K562 (cell line): ENCODE results near the gene ABCC10. TPM values are rescaled to one million over a fixed set of nuclear protein-coding genes. Genes with fewer than 3 reads are reported as not detected.

Experiments used
- ATAC-seq: fragments of 200-7000 bp; cut with Tn5 transposase; 3 replicates; pipeline ENCODE4 v1.9.1; 2020; ENCODE audit warnings: moderate library complexity
- BruUV-seq: library from RNA; stranded (reverse); fragments of 400-500 nt; replicated peaks from 2 replicates; lab custom pipeline; 2021; lab: Mats Ljungman, UMichigan
- CTCF ChIA-PET: fragments of 300-600 bp; formaldehyde crosslinking; extraction: SDS; loops from one replicate; lab custom pipeline; 2021; ENCODE audit warnings: low intra/inter-chr PET ratio; lab: Yijun Ruan, JAX
- POLR2A ChIA-PET: fragments of 300-600, 350-650 bp; sonication (Branson Sonifier 250); formaldehyde crosslinking; extraction: SDS; loops from one replicate; lab custom pipeline; 2021; ENCODE audit warnings: antibody characterized with exemption, inconsistent platforms; lab: Yijun Ruan, JAX
- DNase-seq, 4 experiments: peaks; one replicate each; pipeline versions ENCODE4 v3.0.0 to v3.0.0-alpha.2; 2011 to 2018; ENCODE audit warnings: low spot score in 3 of 4, mixed read lengths in 3 of 4; ENCODE audit errors: extremely low read depth in 1 of 4
- FAIRE-seq: peaks from 2 replicates; lab custom pipeline; 2011; peaks lifted over from hg19 to GRCh38; lab: Jason Lieb, UNC
- H2AFZ ChIP-seq: 2 replicates; pipeline ENCODE4 v1.6.0; 2011; ENCODE audit warnings: low read depth, low read length, control low read depth, inconsistent platforms
- H3K27ac ChIP-seq: fragments of 200-600 bp; 3 replicates; pipeline ENCODE4 v1.8.0; 2011; ENCODE audit warnings: low read depth, mild to moderate bottlenecking, control low read depth, inconsistent platforms, low read length, moderate library complexity, mixed read lengths; ENCODE audit errors: extremely low read depth
- H3K27me3 ChIP-seq, 2 experiments: fragments of 300-600 bp in 1 of 2; 2 replicates in 1 of 2; 3 replicates in 1 of 2; pipeline versions ENCODE4 v1.6.0 to v1.8.0; 2011; ENCODE audit warnings: inconsistent platforms in 2 of 2, low read length in 2 of 2, mild to moderate bottlenecking in 1 of 2, mixed read lengths in 1 of 2, moderate library complexity in 1 of 2; ENCODE audit not compliant: control insufficient read depth in 2 of 2, insufficient read depth in 2 of 2
- H3K36me3 ChIP-seq: fragments of 300-600 bp; 3 replicates; pipeline ENCODE4 v1.8.0; 2011; ENCODE audit warnings: mild to moderate bottlenecking, low read length, inconsistent platforms; ENCODE audit not compliant: control insufficient read depth, insufficient read depth
- H3K4me1 ChIP-seq, 2 experiments: fragments of 200-600 bp in 1 of 2; replicated peaks in 1 of 2; 2 replicates in 1 of 2; 3 replicates in 1 of 2; pipeline versions ENCODE4 v1.5.1 to v1.8.0; 2011; ENCODE audit warnings: inconsistent platforms in 2 of 2, low read length in 2 of 2, mild to moderate bottlenecking in 1 of 2, mixed read lengths in 1 of 2, moderate library complexity in 1 of 2; ENCODE audit not compliant: control insufficient read depth in 2 of 2, insufficient read depth in 2 of 2
- H3K4me2 ChIP-seq: 2 replicates; pipeline ENCODE4 v1.6.1; 2011; ENCODE audit warnings: low read length, control low read depth, inconsistent platforms, mixed read lengths; ENCODE audit not compliant: insufficient read depth
- H3K4me3 ChIP-seq: fragments of 200-600 bp; sonication (generic), shearing (Covaris generic); 2 replicates; pipeline ENCODE4 v1.5.1; 2016; ENCODE audit warnings: control low read depth, inconsistent platforms
- H3K79me2 ChIP-seq: fragments of 200-600 bp; 3 replicates; pipeline ENCODE4 v1.8.0; 2011; ENCODE audit warnings: low read length, inconsistent platforms; ENCODE audit not compliant: control insufficient read depth, insufficient read depth
- H3K9ac ChIP-seq, 2 experiments: 2 replicates each; pipeline versions ENCODE4 v1.6.0 to v1.6.1; 2011; ENCODE audit warnings: low read depth in 2 of 2, low read length in 2 of 2, control low read depth in 1 of 2, inconsistent platforms in 1 of 2, mild to moderate bottlenecking in 1 of 2, mixed read lengths in 1 of 2; ENCODE audit not compliant: insufficient read depth in 1 of 2
- H3K9me1 ChIP-seq: one replicate; pipeline ENCODE4 v1.6.0; 2011; ENCODE audit warnings: inconsistent platforms, mild to moderate bottlenecking, low read length, moderate library complexity; ENCODE audit not compliant: control insufficient read depth, insufficient read depth
- H3K9me3 ChIP-seq: replicated peaks from 2 replicates; pipeline ENCODE4 v1.5.1; 2011; ENCODE audit warnings: low read depth, low read length, inconsistent platforms; ENCODE audit not compliant: control insufficient read depth, insufficient read depth
- H4K20me1 ChIP-seq: replicated peaks from 2 replicates; pipeline ENCODE4 v1.6.1; 2011; ENCODE audit warnings: low read length, inconsistent platforms, mixed read lengths; ENCODE audit not compliant: control insufficient read depth, insufficient read depth
- ARID1B ChIP-seq: fragments of 450-650 bp; IDR thresholded peaks from 2 replicates; pipeline ENCODE4 v1.6.1; 2016; ENCODE audit warnings: antibody characterized with exemption, mild to moderate bottlenecking, inconsistent platforms
- E2F5 ChIP-seq: sonication (generic); formaldehyde crosslinking; IDR thresholded peaks from 2 replicates; pipeline ENCODE4 v1.8.0; 2022; ENCODE audit warnings: mild to moderate bottlenecking, missing genetic modification reagents
- HEY1 ChIP-seq: fragments of 250-450 bp; sonication (Bioruptor Pico); IDR thresholded peaks from 2 replicates; pipeline ENCODE4 v1.5.0; 2020; ENCODE audit warnings: mild to moderate bottlenecking, moderate library complexity, borderline replicate concordance
- HLTF ChIP-seq: fragments of 450-650 bp; IDR thresholded peaks from 2 replicates; pipeline ENCODE4 v1.6.1; 2016
- HSF4 ChIP-seq: fragments of 250-450 bp; sonication (Bioruptor Pico); IDR thresholded peaks from 2 replicates; pipeline ENCODE4 v2.1.2; 2022; ENCODE audit warnings: mild to moderate bottlenecking, moderate library complexity, borderline replicate concordance
- JUND ChIP-seq, 2 experiments: IDR thresholded peaks; 2 replicates in 1 of 2; 3 replicates in 1 of 2; pipeline ENCODE4 v1.6.1; 2011; ENCODE audit warnings: borderline replicate concordance in 2 of 2, low read depth in 2 of 2, low read length in 2 of 2, improper control_type of control experiment in 1 of 2, missing biosample characterization in 1 of 2, missing genetic modification characterization in 1 of 2, missing genetic modification reagents in 1 of 2
- NONO ChIP-seq, 2 experiments: fragments of 200-400 bp in 1 of 2; fragments of 450-650 bp in 1 of 2; formaldehyde crosslinking in 1 of 2; IDR thresholded peaks; 2 replicates each; pipeline ENCODE4 v1.6.1; 2017; ENCODE audit warnings: low read depth in 2 of 2, mild to moderate bottlenecking in 2 of 2, moderate library complexity in 2 of 2, low read length in 1 of 2
- TAF7 ChIP-seq: fragments of 450-650 bp; IDR thresholded peaks from 2 replicates; pipeline ENCODE4 v1.6.1; 2016; ENCODE audit warnings: missing genetic modification characterization, missing compliant biosample characterization
- XRCC3 ChIP-seq: fragments of 450-650 bp; IDR thresholded peaks from 2 replicates; pipeline ENCODE4 v1.6.1; 2017; ENCODE audit warnings: mild to moderate bottlenecking, moderate library complexity
- ZNF408 ChIP-seq: fragments of 250-450 bp; sonication (Bioruptor Pico); IDR thresholded peaks from 2 replicates; pipeline ENCODE4 v1.4.0; 2020; ENCODE audit warnings: low read depth, mild to moderate bottlenecking, moderate library complexity
- WGBS: fragments of 100-300 bp; shearing (Covaris generic); methylation state at CpG from one replicate; pipeline ENCODE4 v1.1.6; 2016; ENCODE audit warnings: low coverage, mixed read lengths; ENCODE audit not compliant: insufficient coverage; ENCODE audit errors: missing lambda C conversion rate; 5-methylcytosine and 5-hydroxymethylcytosine counted together
- in situ Hi-C: fragments of 300-500 bp; cut with MboI; formaldehyde crosslinking; loops from 4 replicates; pipeline ENCODE4 v1.15.0; 2018; ENCODE audit warnings: inconsistent platforms, mixed read lengths
- intact Hi-C: fragments of 100-400 bp; cut with micrococcal nuclease; formaldehyde crosslinking; loops from 2 replicates; pipeline ENCODE4 v1.14.2; 2022
- polyA plus RNA-seq, 8 experiments: library from polyadenylated mRNA; depleted of rRNA in 4 of 8; stranded (reverse) in 5 of 8; unstranded in 3 of 8; fragments of >200 nt; fragmentation: Nextera tagmentation in 2 of 8; fragmentation: Illumina TruSeq in 1 of 8; extraction: Ambion mirVana in 2 of 8; extraction: Trizol in 1 of 8; gene quantifications; 2 replicates each; pipeline versions ENCODE4 v1.2.1 to v1.2.3, GENCODE V29; 2011 to 2014; ENCODE audit warnings: inconsistent platforms in 1 of 8, missing spikeins in 1 of 8
- total RNA-seq, 7 experiments: library from RNA; depleted of rRNA in 6 of 7; stranded (reverse); fragments of >200 nt in 6 of 7; fragmentation: Illumina TruSeq in 2 of 7; extraction: Trizol in 2 of 7; gene quantifications; 2 replicates each; pipeline versions ENCODE4 v1.2.1 to v1.2.3, GENCODE V29; 2011 to 2021; ENCODE audit warnings: low replicate concordance in 1 of 7

The ABCC10 gene
- total and polyA plus RNA-seq, 9 of the 15 experiments (the other 6 are each of a cell fraction or from before 2014, with no cell fraction given), result 2.4 to 29.1 (median 13.7) TPM

- TF ChIP-seq HEY1 (no peak), E2F5 (no peak), HSF4 (no peak), NONO (IDR thresholded peaks at IDR 0.05; ENCODE audit: low read depth in 2 of 2, low read length in 1 of 2) (no peak), TAF7 (tag) (no peak), ZNF408 (CRISPR knock-in tag) (no peak), HLTF (no peak), ARID1B (no peak), JUND (IDR thresholded peaks at IDR 0.05; ENCODE audit: borderline replicate concordance, low read depth, low read length) (no peak), JUND (tag; IDR thresholded peaks at IDR 0.05; ENCODE audit: borderline replicate concordance, low read depth, low read length) (no peak), XRCC3 (no peak)
- Histone ChIP-seq H4K20me1 (peaks cover 33% of the 10 kb centered on the region), H3K36me3 (peaks cover 10% of the 10 kb centered on the region; the same call in 1 of the 3 replicates), H3K9me3 (no peaks in the 10 kb centered on the region), H2AFZ (no peak overlapping the region), H3K4me2 (no peak overlapping the region), H3K4me3 (no peak overlapping the region), H3K9me1 (peaks cover 3% of the 10 kb centered on the region), H3K27me3 (no peaks in the 10 kb centered on the region), H3K79me2 (0 out of 3 replicates have a peak, but pooled peaks cover 3% of the 10 kb centered on the region), H3K4me1 (peaks cover 16 to 36% of the 10 kb centered on the region in 2 experiments), H3K9ac (no peak overlapping the region), H3K27ac (no peak overlapping the region)
- intact Hi-C loops (no loop called here), in situ Hi-C loops (loop anchor here (5.0 kb wide), 1 partner anchor 231 kb away; no protein-coding TSS in a partner anchor)
- ATAC-seq (no peak), FAIRE-seq (no peak), DNase-seq (no peak)
- no TSS peak for BruUV-seq
- ChIA-PET POLR2A (interaction anchor here (0.6 to 8.5 kb wide), 8 partner anchors 9 to 204 kb away, joined by 3 to 54 read pairs (median 3); partner anchors contain the start of gene LRRC73), CTCF (no interaction called here)
- WGBS, result 35% methylated on average over 2 of the region's 2 CpGs
Observed at GRCh38 chr6:43493230-43493629, 65.9 kb downstream of the ABCC10 start.
